22Rv1 (cell line): ENCODE data around the gene PIGO.

Experiments
- ZFX ChIP-seq: fragments of 450-650 bp; IDR thresholded peaks from 2 replicates; pipeline ENCODE4 v1.6.1; 2017; ENCODE audit warnings: antibody characterized with exemption, borderline replicate concordance
- TF ChIP-seq, protein P1 (sequence below): fragments of 450-650 bp; IDR thresholded peaks from 2 replicates; pipeline ENCODE4 v1.5.1; 2017; ENCODE audit warnings: mild to moderate bottlenecking

DNA sequence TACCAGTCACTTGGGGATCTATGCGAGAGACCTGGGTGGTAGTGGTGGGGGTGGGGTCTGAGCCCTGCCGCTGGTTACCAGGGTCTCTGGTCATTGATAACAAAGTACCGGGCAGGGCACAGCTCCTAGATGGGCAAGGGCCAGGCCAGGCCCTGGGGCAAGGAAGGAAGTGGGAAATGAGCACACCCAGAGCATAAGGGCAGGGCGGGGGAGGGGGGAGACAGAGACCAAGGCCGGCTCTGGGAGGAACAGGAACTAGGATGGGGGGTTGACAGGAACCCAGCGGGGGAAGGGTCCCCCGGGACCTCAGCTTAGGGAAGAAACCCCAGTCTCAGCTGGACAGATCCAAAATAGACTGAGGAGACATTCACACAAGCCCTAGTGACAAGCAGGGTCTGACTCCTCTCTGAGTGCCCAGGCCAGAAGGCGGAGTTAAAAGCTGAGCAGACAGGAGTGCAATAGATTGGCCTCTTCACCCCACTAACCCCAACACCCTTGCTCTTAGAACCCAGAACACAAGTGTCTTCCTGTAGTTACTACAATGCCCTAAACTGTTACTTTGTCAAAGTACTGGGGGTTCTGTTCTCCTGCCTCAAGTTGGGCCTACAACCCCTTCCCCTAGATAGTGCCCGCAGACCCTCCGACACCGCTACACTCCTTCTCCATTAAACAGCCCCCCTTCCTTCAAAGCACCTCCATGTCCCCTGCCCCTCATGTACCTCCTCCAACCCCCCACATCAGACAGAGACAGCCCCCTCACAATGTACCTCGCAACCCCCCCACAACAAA lies 18.6 kb upstream of the PIGO start:
- TF ChIP-seq, protein P1, sequence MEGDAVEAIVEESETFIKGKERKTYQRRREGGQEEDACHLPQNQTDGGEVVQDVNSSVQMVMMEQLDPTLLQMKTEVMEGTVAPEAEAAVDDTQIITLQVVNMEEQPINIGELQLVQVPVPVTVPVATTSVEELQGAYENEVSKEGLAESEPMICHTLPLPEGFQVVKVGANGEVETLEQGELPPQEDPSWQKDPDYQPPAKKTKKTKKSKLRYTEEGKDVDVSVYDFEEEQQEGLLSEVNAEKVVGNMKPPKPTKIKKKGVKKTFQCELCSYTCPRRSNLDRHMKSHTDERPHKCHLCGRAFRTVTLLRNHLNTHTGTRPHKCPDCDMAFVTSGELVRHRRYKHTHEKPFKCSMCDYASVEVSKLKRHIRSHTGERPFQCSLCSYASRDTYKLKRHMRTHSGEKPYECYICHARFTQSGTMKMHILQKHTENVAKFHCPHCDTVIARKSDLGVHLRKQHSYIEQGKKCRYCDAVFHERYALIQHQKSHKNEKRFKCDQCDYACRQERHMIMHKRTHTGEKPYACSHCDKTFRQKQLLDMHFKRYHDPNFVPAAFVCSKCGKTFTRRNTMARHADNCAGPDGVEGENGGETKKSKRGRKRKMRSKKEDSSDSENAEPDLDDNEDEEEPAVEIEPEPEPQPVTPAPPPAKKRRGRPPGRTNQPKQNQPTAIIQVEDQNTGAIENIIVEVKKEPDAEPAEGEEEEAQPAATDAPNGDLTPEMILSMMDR: no peak
- TF ChIP-seq ZFX: no peak
